ENCODE data around the gene ANK3. TPM values are rescaled to one million over a fixed set of nuclear protein-coding genes. Genes with fewer than 3 reads are reported as not detected.

Gene ANK3
- total and polyA plus RNA-seq, 2 donors from 2014 or later: 38.2 to 214 TPM

- TF ChIP-seq CTCF (IDR thresholded peaks at IDR 0.05; ENCODE audit: borderline replicate concordance, extremely low read depth, insufficient read depth): no peak
- H3K4me1 ChIP-seq (ENCODE audit: control insufficient read depth in 2 of 3, insufficient read depth in 2 of 3, low read depth in 1 of 3, low read length in 3 of 3): no peaks in the 10 kb centered on the region
- intact Hi-C loops (cut with DNase I): no loop called here
- FAIRE-seq (no peak), DNase-seq (peak in 2 of 5 donors; percentile 19 to 55)
- H3K36me3 ChIP-seq (ENCODE audit: control insufficient read depth in 2 of 3, insufficient read depth in 3 of 3, low read length in 3 of 3): no peaks in the 10 kb centered on the region
- H3K27me3 ChIP-seq (ENCODE audit: control insufficient read depth, insufficient read depth, low read length): no peaks in the 10 kb centered on the region
- H3K4me3 ChIP-seq (ENCODE audit: low read length in 3 of 3): no peak overlapping the region
- H3K9me3 ChIP-seq (ENCODE audit: control insufficient read depth in 2 of 3, insufficient read depth in 1 of 3, low read length in 3 of 3): no peaks in the 10 kb centered on the region
- no peak overlapping the region for H3K9ac ChIP-seq (ENCODE audit: low read length in 3 of 3)
- no peak overlapping the region for H3K27ac ChIP-seq (ENCODE audit: low read depth in 2 of 2, low read length in 2 of 2)
Measured at GRCh38 chr10:60009710-60010383, 379.8 kb downstream of the ANK3 start.

- no peak for FAIRE-seq
- no peak overlapping the region for H3K9ac ChIP-seq (ENCODE audit: low read length in 3 of 3)
- H3K9me3 ChIP-seq (ENCODE audit: control insufficient read depth in 2 of 3, insufficient read depth in 1 of 3, low read length in 3 of 3): no peaks in the 10 kb centered on the region
- no peak for TF ChIP-seq CTCF (IDR thresholded peaks at IDR 0.05; ENCODE audit: borderline replicate concordance, extremely low read depth, insufficient read depth)
- H3K4me1 ChIP-seq (ENCODE audit: control insufficient read depth in 2 of 3, insufficient read depth in 2 of 3, low read depth in 1 of 3, low read length in 3 of 3): no peaks in the 10 kb centered on the region
- no peak overlapping the region for H3K27ac ChIP-seq (ENCODE audit: low read depth in 2 of 2, low read length in 2 of 2)
- H3K27me3 ChIP-seq (ENCODE audit: control insufficient read depth, insufficient read depth, low read length): no peaks in the 10 kb centered on the region
- H3K36me3 ChIP-seq (ENCODE audit: control insufficient read depth in 2 of 3, insufficient read depth in 3 of 3, low read length in 3 of 3): no peaks in the 10 kb centered on the region
- peak in 2 of 5 donors; percentile 64 to 79 for DNase-seq
- H3K4me3 ChIP-seq (ENCODE audit: low read length in 3 of 3): no peak overlapping the region
- intact Hi-C loops (cut with DNase I): no loop called here
Measured at GRCh38 chr10:60009276-60009675, 380.4 kb downstream of the ANK3 start.

GRCh38 chr10:60008816-60009215, 380.9 kb downstream of the ANK3 start:
- TF ChIP-seq CTCF (IDR thresholded peaks at IDR 0.05; ENCODE audit: borderline replicate concordance, extremely low read depth, insufficient read depth): no peak
- DNase-seq: peak in 1 of 5 donors; percentile 37
- no peaks in the 10 kb centered on the region for H3K27me3 ChIP-seq (ENCODE audit: control insufficient read depth, insufficient read depth, low read length)
- no peaks in the 10 kb centered on the region for H3K36me3 ChIP-seq (ENCODE audit: control insufficient read depth in 2 of 3, insufficient read depth in 3 of 3, low read length in 3 of 3)
- no peak overlapping the region for H3K9ac ChIP-seq (ENCODE audit: low read length in 3 of 3)
- H3K9me3 ChIP-seq (ENCODE audit: control insufficient read depth in 2 of 3, insufficient read depth in 1 of 3, low read length in 3 of 3): no peaks in the 10 kb centered on the region
- H3K27ac ChIP-seq (ENCODE audit: low read depth in 2 of 2, low read length in 2 of 2): no peak overlapping the region
- intact Hi-C loops (cut with DNase I): no loop called here
- FAIRE-seq: no peak
- no peaks in the 10 kb centered on the region for H3K4me1 ChIP-seq (ENCODE audit: control insufficient read depth in 2 of 3, insufficient read depth in 2 of 3, low read depth in 1 of 3, low read length in 3 of 3)
- H3K4me3 ChIP-seq (ENCODE audit: low read length in 3 of 3): no peak overlapping the region

- no peak for FAIRE-seq
Measured at GRCh38 chr10:60006062-60006461, 383.6 kb downstream of the ANK3 start.

More at GRCh38 chr10:60006062-60006461, 383.6 kb downstream of the ANK3 start:
- H3K4me3 ChIP-seq (ENCODE audit: low read length in 3 of 3): no peak overlapping the region
- TF ChIP-seq CTCF (IDR thresholded peaks at IDR 0.05; ENCODE audit: borderline replicate concordance, extremely low read depth, insufficient read depth): no peak
- no peaks in the 10 kb centered on the region for H3K9me3 ChIP-seq (ENCODE audit: control insufficient read depth in 2 of 3, insufficient read depth in 1 of 3, low read length in 3 of 3)
- H3K27ac ChIP-seq (ENCODE audit: low read depth in 2 of 2, low read length in 2 of 2): no peak overlapping the region
- no peaks in the 10 kb centered on the region for H3K27me3 ChIP-seq (ENCODE audit: control insufficient read depth, insufficient read depth, low read length)
- intact Hi-C loops (cut with DNase I): no loop called here
- H3K4me1 ChIP-seq (ENCODE audit: control insufficient read depth in 2 of 3, insufficient read depth in 2 of 3, low read depth in 1 of 3, low read length in 3 of 3): no peaks in the 10 kb centered on the region
- H3K36me3 ChIP-seq (ENCODE audit: control insufficient read depth in 2 of 3, insufficient read depth in 3 of 3, low read length in 3 of 3): no peaks in the 10 kb centered on the region
- no peak for DNase-seq
- H3K9ac ChIP-seq (ENCODE audit: low read length in 3 of 3): no peak overlapping the region

Measured in kidney (tissue), 14 donors.